RCC 7860 (cell line): Measurements from ENCODE around the gene URAD.

ENCODE experiments used
- DNase-seq: peaks from one replicate; pipeline ENCODE4 v3.0.0-alpha.2; 2015; ENCODE audit warnings: low spot score
- FAIRE-seq: peaks from 2 replicates; lab custom pipeline; 2012; peaks lifted over from hg19 to GRCh38; lab: Jason Lieb, UNC

The URAD gene

GRCh38 chr13:28001049-28001448 lies 12.6 kb upstream of the URAD start:
- no peak for DNase-seq
- no peak for FAIRE-seq

GRCh38 chr13:28000567-28000966 lies 12.1 kb upstream of the URAD start:
- DNase-seq (no peak), FAIRE-seq (no peak)

DNA sequence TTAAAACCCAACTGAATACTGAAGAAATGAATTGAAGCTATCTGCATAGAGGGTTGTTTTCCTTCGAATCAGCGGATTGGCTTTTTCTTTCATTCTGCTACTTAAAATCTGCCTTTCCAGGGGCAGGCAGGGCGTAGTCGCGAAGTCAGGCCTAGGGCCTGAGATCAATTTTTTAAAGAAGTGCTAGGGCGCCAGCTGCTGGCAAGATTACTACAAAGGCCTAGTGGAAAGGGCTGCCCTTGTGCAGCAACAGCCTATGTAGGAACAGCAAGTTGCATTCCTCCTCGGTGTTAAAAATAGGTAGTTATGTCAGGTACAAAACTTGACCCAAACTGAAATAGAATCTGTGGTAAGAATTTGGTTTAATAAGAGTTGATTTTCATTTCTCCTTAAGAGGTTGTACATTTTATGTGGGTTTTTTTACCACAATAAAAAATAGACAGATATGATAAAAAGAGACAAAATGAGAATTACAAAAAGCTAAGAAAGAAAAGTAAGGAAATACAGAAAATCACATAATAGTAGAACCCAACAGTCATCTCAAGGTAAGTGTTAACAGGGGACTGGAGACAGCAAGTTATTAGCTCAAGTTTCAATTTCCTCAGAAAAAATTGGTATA lies 9.5 kb upstream of the URAD start:
- DNase-seq: no peak
- FAIRE-seq: no peak

GRCh38 chr13:27991881-27992280 lies 3.4 kb upstream of the URAD start:
- no peak for DNase-seq
- FAIRE-seq: no peak

DNA sequence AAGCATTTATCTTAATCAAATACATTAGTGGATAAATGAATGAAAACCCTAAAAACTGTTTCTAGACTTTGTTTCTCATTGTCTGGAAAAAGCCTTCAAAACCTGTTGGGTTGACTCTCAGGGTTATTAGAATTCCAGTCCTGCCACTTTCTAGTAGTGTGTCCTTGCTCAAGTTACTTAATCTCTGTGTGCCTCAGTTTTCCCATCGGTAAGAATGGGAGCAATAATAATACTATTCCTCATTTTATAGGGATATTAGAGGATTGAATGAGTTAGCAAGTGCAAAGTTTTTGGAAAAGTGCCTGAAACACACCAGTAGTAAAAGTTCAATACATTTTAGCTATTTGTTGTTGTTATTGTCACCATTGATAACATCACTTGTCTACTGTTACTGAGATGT lies 2.9 kb downstream of the URAD start:
- DNase-seq: no peak

DNA sequence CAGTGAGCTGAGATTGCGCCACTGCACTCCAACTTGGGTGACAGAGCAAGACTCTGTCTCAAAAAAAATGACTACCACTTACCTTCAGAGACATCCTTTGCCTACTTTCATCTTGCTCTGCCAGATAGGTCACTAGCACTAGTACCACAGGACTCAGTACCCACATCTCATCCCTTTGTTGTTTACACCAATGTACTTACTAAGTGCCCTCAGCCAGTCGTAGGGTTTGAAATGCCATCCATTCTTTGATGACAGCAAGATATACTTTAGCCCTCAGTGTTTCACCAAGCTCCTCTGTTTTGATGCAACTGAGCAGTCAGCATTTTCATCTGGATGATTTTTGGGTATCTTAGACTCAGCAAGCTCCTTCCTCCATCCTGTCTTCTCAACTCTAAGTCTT lies 6.1 kb downstream of the URAD start:
- FAIRE-seq (no peak), DNase-seq (no peak)

More for the DNA sequence above, 2.9 kb downstream of the URAD start:
- no peak for FAIRE-seq

DNA sequence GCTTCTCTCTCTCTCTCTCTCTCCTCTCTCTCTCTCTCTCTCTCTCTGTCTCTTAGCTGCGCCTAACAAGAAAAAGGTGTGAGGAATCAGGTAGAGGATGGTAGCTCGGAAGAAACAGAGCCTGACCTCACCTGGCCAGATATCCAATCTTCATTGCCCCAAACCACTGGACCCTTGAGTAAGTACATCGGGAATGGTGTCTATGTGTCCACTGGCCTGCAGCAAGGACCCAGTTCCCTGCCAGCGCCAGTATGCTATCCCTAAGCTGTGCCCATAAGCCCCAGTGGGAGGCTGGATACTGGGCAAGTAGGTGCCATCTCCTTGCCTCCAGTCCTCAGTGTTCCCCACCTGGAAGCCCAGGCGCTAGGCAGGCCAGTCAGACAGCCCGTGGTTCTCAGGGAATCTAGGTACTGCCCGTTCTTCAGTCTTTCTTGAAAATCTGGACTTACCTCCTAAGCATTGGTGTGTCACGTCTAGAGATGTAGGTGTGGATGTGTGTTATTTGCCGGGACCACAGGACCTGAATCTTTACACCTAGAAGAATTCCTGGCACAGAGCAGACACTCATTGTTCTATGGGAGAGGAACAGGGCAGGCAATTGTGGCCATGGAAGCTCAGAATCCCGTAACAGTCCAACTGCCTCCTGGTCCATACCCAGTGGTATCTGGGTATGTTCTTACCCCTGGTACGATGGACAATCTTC lies 7.3 kb downstream of the URAD start:
- FAIRE-seq (no peak), DNase-seq (no peak)

DNA sequence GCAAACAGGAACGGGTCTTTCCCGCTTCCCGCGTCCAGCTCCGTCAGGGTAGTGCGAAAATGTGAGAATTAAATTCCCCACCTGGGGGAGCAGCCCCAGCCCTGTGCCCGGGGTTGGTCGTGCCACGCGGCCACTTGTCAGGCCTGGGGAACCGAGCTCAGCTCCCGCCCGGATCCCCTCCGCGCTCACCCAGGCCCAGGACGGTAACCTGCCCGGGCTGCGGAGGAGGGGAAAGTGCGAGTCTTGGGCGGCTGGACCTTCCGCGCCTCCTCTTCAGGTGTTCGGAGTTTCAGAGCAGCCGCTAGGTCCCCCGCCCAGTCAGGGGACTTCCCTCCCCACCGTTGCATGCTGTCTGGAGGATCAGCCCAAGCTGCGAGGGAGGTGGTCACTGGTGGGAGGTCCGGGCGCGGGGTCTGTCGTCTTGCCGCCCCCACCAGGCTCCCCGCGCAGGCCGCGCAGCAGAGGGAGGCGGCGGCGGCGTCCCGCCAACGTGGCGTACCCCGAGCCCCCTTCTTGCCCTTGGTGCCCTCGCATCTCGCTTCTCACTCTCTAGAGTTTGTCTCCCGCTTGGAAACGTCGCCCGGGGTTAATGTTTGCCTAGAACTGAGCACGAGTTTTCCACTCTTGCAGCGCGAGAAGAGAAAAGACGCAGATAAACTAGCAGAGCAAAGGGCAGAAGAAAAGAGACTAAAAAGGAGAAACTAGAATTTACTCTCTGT lies 8.1 kb downstream of the URAD start:
- FAIRE-seq: no peak
- no peak for DNase-seq

DNA sequence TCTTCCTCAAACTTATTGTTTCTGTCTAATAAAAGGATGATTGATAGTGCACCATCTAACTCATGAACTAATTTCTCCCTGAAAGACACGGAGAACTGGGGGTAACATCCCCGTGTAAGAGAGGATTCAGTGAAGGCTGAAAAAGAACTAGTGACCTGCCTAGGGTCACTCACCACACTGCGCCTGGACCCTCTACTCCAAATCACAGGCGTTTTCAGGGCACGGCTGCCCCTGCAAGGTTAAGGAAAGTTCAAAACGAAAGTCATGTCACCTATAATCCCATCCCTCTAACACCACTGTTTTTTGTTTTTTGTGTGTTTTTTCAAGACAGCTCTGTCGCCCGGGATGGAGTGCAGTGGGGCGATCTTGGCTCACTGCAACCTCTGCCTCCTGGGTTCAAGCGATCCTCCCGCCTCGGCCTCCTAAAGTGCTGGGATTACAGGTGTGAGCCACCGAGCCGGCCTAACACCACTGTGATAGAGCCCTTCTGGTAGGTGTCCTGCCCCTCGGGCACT lies 8.7 kb downstream of the URAD start:
- no peak for FAIRE-seq
- DNase-seq: no peak

DNA sequence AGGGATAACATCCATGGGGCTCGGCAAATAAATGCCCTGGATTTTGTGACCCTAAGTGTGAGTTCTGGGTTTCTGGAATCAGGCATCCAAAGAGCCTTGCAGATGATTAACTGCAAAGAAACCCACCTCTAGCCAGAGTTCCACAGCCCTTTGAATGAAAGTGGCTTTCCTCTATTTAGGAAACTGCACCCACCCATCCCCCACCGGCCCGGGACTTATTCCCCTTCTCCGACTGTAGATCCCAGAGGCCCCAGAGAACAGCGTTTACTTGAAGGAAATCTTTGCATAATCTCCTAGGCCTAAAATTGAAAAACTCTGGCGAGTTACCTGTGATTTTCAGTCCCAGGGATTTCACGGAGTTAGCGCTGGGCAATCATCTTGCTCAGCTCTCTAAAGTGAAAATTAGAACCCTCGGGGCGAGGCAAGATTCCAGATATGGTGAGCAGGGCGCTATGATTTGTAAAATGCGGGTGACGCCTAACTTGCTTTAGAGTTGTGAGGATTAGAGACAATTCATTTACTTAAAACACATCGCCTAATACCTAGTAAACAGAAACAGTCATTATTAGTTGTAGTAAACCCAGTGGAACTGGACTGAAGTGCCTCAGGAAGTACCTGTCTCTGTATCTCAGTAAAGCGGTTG lies 9.4 kb downstream of the URAD start:
- no peak for FAIRE-seq
- no peak for DNase-seq

GRCh38 chr13:27978301-27978968 lies 10.1 kb downstream of the URAD start:
- no peak for DNase-seq
- no peak for FAIRE-seq

GRCh38 chr13:27977476-27978300 lies 10.8 kb downstream of the URAD start:
- DNase-seq (no peak), FAIRE-seq (no peak)

DNA sequence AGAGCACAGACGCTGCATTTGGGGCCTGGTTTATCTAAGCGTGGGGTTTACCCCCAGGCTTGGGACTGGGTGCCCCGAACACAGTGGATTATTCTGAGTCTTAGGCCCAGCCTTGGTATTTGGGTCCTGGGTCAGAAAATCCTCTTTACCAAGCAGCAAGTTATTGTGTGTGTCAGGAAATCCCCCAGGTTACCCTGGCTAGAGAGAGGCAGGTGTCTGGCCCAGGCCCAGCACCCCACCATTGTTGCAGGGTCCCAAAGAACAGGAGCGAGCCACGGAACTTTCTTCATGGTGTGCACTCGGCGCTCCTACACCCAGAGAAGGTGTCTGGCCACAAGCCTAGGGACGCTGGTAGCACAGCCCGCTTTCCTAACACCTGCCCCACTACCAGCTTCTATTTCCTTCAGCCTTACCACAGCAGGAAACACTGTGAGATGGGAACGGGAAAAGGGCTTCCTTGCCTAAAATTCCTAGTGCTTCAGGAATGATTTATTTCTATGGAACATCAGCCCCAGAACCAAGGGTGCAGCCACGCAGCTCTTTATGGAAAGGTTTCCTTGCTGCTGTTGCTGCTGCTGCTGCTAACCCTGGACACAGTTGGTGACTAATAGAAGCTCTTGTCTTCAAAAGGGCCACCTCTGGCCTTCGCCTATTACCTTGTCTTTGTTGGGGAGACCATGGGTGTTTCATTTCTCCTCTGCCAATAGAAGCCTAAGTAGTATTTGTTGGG lies 12.0 kb downstream of the URAD start:
- FAIRE-seq: no peak
- DNase-seq: no peak

GRCh38 chr13:27975564-27976361 lies 12.7 kb downstream of the URAD start:
- FAIRE-seq (no peak), DNase-seq (no peak)

GRCh38 chr13:27973961-27974662 lies 14.4 kb downstream of the URAD start:
- no peak for FAIRE-seq
- DNase-seq: no peak

DNA sequence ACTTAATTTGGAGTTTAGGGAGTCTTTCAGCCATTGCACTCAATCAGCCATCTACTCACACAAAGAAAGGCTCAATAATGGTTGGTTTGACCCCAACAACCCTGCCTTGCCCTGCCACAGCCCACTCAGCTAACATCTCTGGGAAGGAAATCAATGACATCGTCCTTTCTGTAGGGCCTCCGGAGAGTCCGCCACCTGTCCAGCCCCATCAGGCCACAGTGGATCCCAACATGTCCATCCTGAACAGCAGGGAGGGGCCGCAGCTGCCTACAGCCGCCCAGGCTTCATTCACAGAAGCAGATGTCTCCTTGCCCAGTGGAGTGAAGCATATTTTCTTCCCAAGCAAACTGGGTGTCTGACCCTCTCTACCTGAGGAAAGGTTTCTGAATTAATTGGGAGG lies 15.2 kb downstream of the URAD start:
- no peak for FAIRE-seq
- no peak for DNase-seq

GRCh38 chr13:27972478-27972820 lies 16.0 kb downstream of the URAD start:
- FAIRE-seq (no peak), DNase-seq (no peak)
